Panc1 (cell line): ENCODE results near the gene RBP4. TPM values are rescaled to one million over a fixed set of nuclear protein-coding genes. Genes with fewer than 3 reads are reported as not detected.

ENCODE experiments used
- ATAC-seq: fragments of 200-7000 bp; cut with Tn5 transposase; 2 replicates; pipeline ENCODE4 v1.9.1; 2020; ENCODE audit warnings: mild to moderate bottlenecking, moderate library complexity
- BruUV-seq: library from RNA; stranded (reverse); fragments of 400-500 nt; replicated peaks from 2 replicates; lab custom pipeline; 2021; lab: Mats Ljungman, UMichigan
- CTCF ChIA-PET: fragments of 300-600 bp; sonication (Branson Sonifier 250); formaldehyde crosslinking; loops from one replicate; lab custom pipeline; 2022; ENCODE audit warnings: antibody characterized with exemption; lab: Charles Lee
- POLR2A ChIA-PET: fragments of 300-600 bp; sonication (Branson Sonifier 250); formaldehyde crosslinking; loops from one replicate; lab custom pipeline; 2022; ENCODE audit warnings: antibody characterized with exemption; lab: Charles Lee
- DNase-seq: peaks from one replicate; pipeline ENCODE4 v3.0.0-alpha.2; 2010; ENCODE audit warnings: low read depth, low spot score
- H3K27ac ChIP-seq: 2 replicates; pipeline ENCODE4 v1.5.1; 2011; ENCODE audit warnings: mild to moderate bottlenecking, low read length, inconsistent platforms
- H3K27me3 ChIP-seq: fragments of 200-500 bp; sonication (Bioruptor generic); 2 replicates; pipeline ENCODE4 v1.6.0; 2014; ENCODE audit warnings: low read length, inconsistent platforms; ENCODE audit not compliant: control insufficient read depth, insufficient read depth
- H3K36me3 ChIP-seq: fragments of 200-500 bp; sonication (Bioruptor generic); 2 replicates; pipeline ENCODE4 v1.5.1; 2014; ENCODE audit warnings: inconsistent platforms, mild to moderate bottlenecking, low read length, moderate library complexity; ENCODE audit not compliant: control insufficient read depth, insufficient read depth
- H3K4me1 ChIP-seq: 2 replicates; pipeline ENCODE4 v1.5.1; 2011; ENCODE audit warnings: inconsistent platforms, mild to moderate bottlenecking, low read length, moderate library complexity; ENCODE audit not compliant: control insufficient read depth, insufficient read depth
- H3K4me3 ChIP-seq, 2 experiments: 2 replicates each; pipeline ENCODE4 v1.5.1; 2011 to 2012; ENCODE audit warnings: low read depth in 2 of 2, low read length in 2 of 2, mild to moderate bottlenecking in 2 of 2, inconsistent platforms in 1 of 2, moderate library complexity in 1 of 2
- H3K9me3 ChIP-seq: fragments of 200-500 bp; sonication (Bioruptor generic); 2 replicates; pipeline ENCODE4 v1.5.1; 2014; ENCODE audit warnings: low read depth, mild to moderate bottlenecking, inconsistent platforms, low read length, moderate library complexity; ENCODE audit not compliant: control insufficient read depth, insufficient read depth
- CTCF ChIP-seq: fragments of 450-650 bp; IDR thresholded peaks from 2 replicates; pipeline ENCODE4 v1.5.1; 2017; ENCODE audit warnings: mild to moderate bottlenecking
- POLR2AphosphoS5 ChIP-seq: IDR thresholded peaks from 2 replicates; pipeline ENCODE4 v1.6.1; 2012; ENCODE audit warnings: mild to moderate bottlenecking, low read depth, low read length, moderate library complexity
- REST ChIP-seq, 2 experiments: IDR thresholded peaks; 2 replicates each; pipeline ENCODE4 v1.6.1; 2011 to 2012; ENCODE audit warnings: low read depth in 2 of 2, control low read depth in 1 of 2, low read length in 1 of 2, mild to moderate bottlenecking in 1 of 2, moderate library complexity in 1 of 2; ENCODE audit not compliant: insufficient read depth in 1 of 2
- SIN3A ChIP-seq: IDR thresholded peaks from 2 replicates; pipeline ENCODE4 v1.6.1; 2012; ENCODE audit warnings: low read depth, mild to moderate bottlenecking, low read length, moderate library complexity, borderline replicate concordance; ENCODE audit not compliant: insufficient read depth
- TCF7L2 ChIP-seq: IDR thresholded peaks from 2 replicates; pipeline ENCODE4 v1.6.1; 2011; ENCODE audit warnings: mild to moderate bottlenecking, low read depth, low read length, inconsistent platforms
- in situ Hi-C: cut with HindIII; loops from 2 replicates; pipeline ENCODE4 v1.10.0; 2016; ENCODE audit warnings: low sequenced_read_pairs, low pct_unique_long_range_greater_than_20kb
- intact Hi-C: fragments of 100-400 bp; cut with micrococcal nuclease; formaldehyde crosslinking; loops from one replicate; pipeline ENCODE4 v1.10.0; 2022; ENCODE audit not compliant: unreplicated experiment
- total RNA-seq: library from RNA; stranded (reverse); gene quantifications from one replicate; pipeline ENCODE4 v1.2.1, GENCODE V29; 2021; ENCODE audit not compliant: unreplicated experiment

RBP4 gene
- total RNA-seq, 1 experiment from 2014 or later, result 6.9 TPM

GRCh38 chr10:93576888-93577287, 24.1 kb downstream of the RBP4 start:
- H3K9me3 ChIP-seq, result peaks cover 6% of the 10 kb centered on the region; the same call in 1 of the 2 replicates
- POLR2A ChIA-PET, result interaction anchor here (0.6 kb wide), 1 partner anchor 19 kb away, joined by 7 read pairs; no protein-coding TSS in a partner anchor
- peaks cover 25% of the 10 kb centered on the region for H3K4me1 ChIP-seq
- DNase-seq (peak; percentile 27), ATAC-seq (peak; percentile 56)
- H3K27me3 ChIP-seq, result no peaks in the 10 kb centered on the region
- no peak overlapping the region for H3K4me3 ChIP-seq
- no TSS peak for BruUV-seq
- in situ Hi-C loops, result no loop called here
- TF ChIP-seq REST (IDR thresholded peaks at IDR 0.05; ENCODE audit: insufficient read depth in 1 of 2, low read depth in 2 of 2, low read length in 1 of 2), result no peak
- no peak for TF ChIP-seq CTCF
- no peak for TF ChIP-seq SIN3A
- no peak for TF ChIP-seq POLR2AphosphoS5
- no peak for TF ChIP-seq TCF7L2
- H3K36me3 ChIP-seq, result no peaks in the 10 kb centered on the region
- H3K27ac ChIP-seq, result peak overlapping the region; percentile 12; the same call in 1 of the 2 replicates
- CTCF ChIA-PET, result no interaction called here
- intact Hi-C loops, result no loop called here

- POLR2A ChIA-PET, result no interaction called here
- CTCF ChIA-PET, result no interaction called here
- ATAC-seq, result no peak
These were observed 27.1 kb downstream of the RBP4 start for GRCh38 chr10:93573924-93574323.

More at GRCh38 chr10:93573924-93574323, 27.1 kb downstream of the RBP4 start:
- DNase-seq, result no peak
- peaks cover 19% of the 10 kb centered on the region for H3K4me1 ChIP-seq
- TF ChIP-seq POLR2AphosphoS5 (no peak), CTCF (no peak), REST (IDR thresholded peaks at IDR 0.05; ENCODE audit: insufficient read depth in 1 of 2, low read depth in 2 of 2, low read length in 1 of 2) (no peak), TCF7L2 (no peak), SIN3A (no peak)
- no peak overlapping the region for H3K4me3 ChIP-seq
- peaks cover 5% of the 10 kb centered on the region for H3K27me3 ChIP-seq
- H3K27ac ChIP-seq, result no peak overlapping the region
- BruUV-seq, result no TSS peak
- no peaks in the 10 kb centered on the region for H3K36me3 ChIP-seq
- no peaks in the 10 kb centered on the region for H3K9me3 ChIP-seq
- in situ Hi-C loops, result no loop called here
- intact Hi-C loops, result no loop called here
